ENCODE measurements around the gene LNX2.

GRCh38 chr13:27621366-27622101 is 1.2 kb upstream of the LNX2 start, which contains the start of gene POLR1D:
- TF ChIP-seq CTCF (conservative IDR thresholded peaks at IDR 0.05 in 1 of 2, IDR thresholded peaks at IDR 0.05 in 1 of 2; ENCODE audit: extremely low read depth in 1 of 2, insufficient read depth in 1 of 2, low read depth in 1 of 2, low read length in 2 of 2) = no peak
- TF ChIP-seq EZH2 (IDR thresholded peaks at IDR 0.05; ENCODE audit: borderline replicate concordance, low read length) = no peak

Measured in mammary epithelial cell (primary cell).